Activated T-helper 17 cell treated with anti-CD3 and anti-CD28 coated beads, Interleukin-2, amount 50 U/mL, for 72 hours (primary cell): ENCODE measurements around the gene NELFCD. TPM values are rescaled to one million over a fixed set of nuclear protein-coding genes. Genes with fewer than 3 reads are reported as not detected.

Experiments
- ATAC-seq: fragments of 150-1000 bp; cut with Tn5 transposase; replicated peaks from 2 replicates; pipeline ENCODE4 v1.10.0; 2021; ENCODE audit warnings: mild to moderate bottlenecking, moderate library complexity
- H3K27ac Mint-ChIP-seq: one replicate; pipeline ENCODE4 v1.8.0; 2022; ENCODE audit warnings: mixed read lengths
- H3K27me3 Mint-ChIP-seq: one replicate; pipeline ENCODE4 v1.8.0; 2022; ENCODE audit warnings: mixed read lengths
- H3K36me3 Mint-ChIP-seq: one replicate; pipeline ENCODE4 v1.8.0; 2022; ENCODE audit warnings: low read depth, mild to moderate bottlenecking, mixed read lengths
- H3K4me1 Mint-ChIP-seq: one replicate; pipeline ENCODE4 v1.8.0; 2022; ENCODE audit warnings: mixed read lengths
- H3K4me3 Mint-ChIP-seq: one replicate; pipeline ENCODE4 v1.8.0; 2022; ENCODE audit warnings: mild to moderate bottlenecking, mixed read lengths
- H3K9me3 Mint-ChIP-seq: one replicate; pipeline ENCODE4 v1.8.0; 2022; ENCODE audit warnings: mixed read lengths
- total RNA-seq, 2 donors: library from RNA; stranded (reverse); gene quantifications; one replicate each; pipeline ENCODE4 v1.2.3, GENCODE V29; 2022

NELFCD gene
- total RNA-seq, 2 donors from 2014 or later, result 92.7 to 124 TPM

- peak overlapping the region; percentile 74 for H3K27ac Mint-ChIP-seq
- no peaks in the 10 kb centered on the region for H3K9me3 Mint-ChIP-seq
- peak; percentile 97 for ATAC-seq
- peak overlapping the region; percentile 82 for H3K4me3 Mint-ChIP-seq
- peaks cover 37% of the 10 kb centered on the region for H3K36me3 Mint-ChIP-seq
- peaks cover 35% of the 10 kb centered on the region for H3K4me1 Mint-ChIP-seq
- H3K27me3 Mint-ChIP-seq, result no peaks in the 10 kb centered on the region
These were observed 62.0 kb downstream of the NELFCD start for GRCh38 chr20:59042796-59043631.

DNA sequence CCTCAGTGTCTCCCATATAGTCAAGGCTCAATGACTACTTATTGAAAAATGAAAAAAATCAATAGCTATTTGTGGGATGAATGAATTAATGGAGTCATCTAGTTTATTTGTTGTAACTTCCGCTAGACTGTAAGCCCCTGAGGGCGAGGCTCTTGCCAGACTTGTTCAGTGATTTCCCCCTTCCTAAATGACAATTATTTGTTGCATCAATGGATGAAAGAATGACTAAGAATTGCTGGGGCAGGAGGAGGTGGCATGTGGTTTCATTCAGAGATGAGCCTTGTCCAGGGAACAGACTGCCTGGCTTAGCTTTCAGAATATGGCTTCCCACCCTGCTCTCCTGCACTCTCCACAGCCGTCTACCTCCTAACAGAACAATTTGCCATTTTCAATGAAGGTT is 62.6 kb downstream of the NELFCD start:
- H3K27ac Mint-ChIP-seq, result peak overlapping the region; percentile 74
- ATAC-seq, result no peak
- peaks cover 30% of the 10 kb centered on the region for H3K36me3 Mint-ChIP-seq
- H3K27me3 Mint-ChIP-seq, result no peaks in the 10 kb centered on the region
- H3K4me3 Mint-ChIP-seq, result peak overlapping the region; percentile 82
- no peaks in the 10 kb centered on the region for H3K9me3 Mint-ChIP-seq
- peaks cover 41% of the 10 kb centered on the region for H3K4me1 Mint-ChIP-seq

- ATAC-seq, result no peak
- no peaks in the 10 kb centered on the region for H3K27me3 Mint-ChIP-seq
- H3K4me1 Mint-ChIP-seq, result peaks cover 35% of the 10 kb centered on the region
- no peaks in the 10 kb centered on the region for H3K9me3 Mint-ChIP-seq
- no peak overlapping the region for H3K27ac Mint-ChIP-seq
- H3K4me3 Mint-ChIP-seq, result no peak overlapping the region
- peaks cover 24% of the 10 kb centered on the region for H3K36me3 Mint-ChIP-seq
These were observed 63.2 kb downstream of the NELFCD start for GRCh38 chr20:59044295-59044694.

Other genes with a start within 250 kb of the NELFCD start
- 1 to 10 TPM; 1.0 to 1.3 TPM for gene GNAS-AS1, start 130.4 kb upstream of the NELFCD start, total RNA-seq
- 100 to 1,000 TPM; 412 to 688 TPM for gene GNAS, start 128.5 kb upstream of the NELFCD start, total RNA-seq
- gene CTSZ, start 26.0 kb downstream of the NELFCD start, total RNA-seq, result 10 to 100 TPM; 29.7 to 52.2 TPM
- gene TUBB1, start 38.2 kb downstream of the NELFCD start, total RNA-seq, result under 1 TPM; 0.08 to 0.13 TPM
- 10 to 100 TPM; 45.5 to 78.0 TPM for gene ATP5F1E, start 51.1 kb downstream of the NELFCD start, total RNA-seq
- 100 to 1,000 TPM in 1 of 2 donors, 10 to 100 TPM in 1; 77.1 to 107 TPM for gene PRELID3B, start 61.5 kb downstream of the NELFCD start, total RNA-seq
- gene ZNF831, start 182.6 kb downstream of the NELFCD start, total RNA-seq, result 10 to 100 TPM; 13.5 to 17.8 TPM